ENCODE data around the gene DLG2.
"Not testable (repeated sequence)": the region's sequence is repeated elsewhere in the genome, so short reads cannot be mapped to it uniquely, and the experiment has no call there.

Gene DLG2

DNA sequence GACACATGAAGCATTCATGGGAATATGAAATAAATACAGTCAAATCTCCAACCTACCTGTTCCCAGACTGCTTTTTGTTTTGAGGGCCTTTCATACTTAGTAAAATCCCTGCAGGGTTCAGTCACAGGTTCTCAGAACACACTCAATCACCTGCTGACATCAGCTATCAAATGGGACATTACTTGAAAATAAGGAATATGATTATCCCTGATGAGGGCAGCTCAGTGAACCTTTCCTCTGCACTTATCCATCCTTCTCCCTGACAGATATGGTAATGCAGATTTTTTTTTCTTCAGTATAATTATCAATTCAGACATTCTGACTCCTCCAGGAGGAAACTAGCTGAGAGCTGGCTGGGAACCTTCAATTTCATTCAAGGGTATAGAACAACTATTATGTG is 1213.6 kb downstream of the DLG2 start:
- DNase-seq = no peak

- DNase-seq = no peak
Observed at GRCh38 chr11:84412862-84413261, 1214.3 kb downstream of the DLG2 start.

- DNase-seq = no peak
Observed at GRCh38 chr11:84408946-84409411, 1218.2 kb downstream of the DLG2 start.

DNA sequence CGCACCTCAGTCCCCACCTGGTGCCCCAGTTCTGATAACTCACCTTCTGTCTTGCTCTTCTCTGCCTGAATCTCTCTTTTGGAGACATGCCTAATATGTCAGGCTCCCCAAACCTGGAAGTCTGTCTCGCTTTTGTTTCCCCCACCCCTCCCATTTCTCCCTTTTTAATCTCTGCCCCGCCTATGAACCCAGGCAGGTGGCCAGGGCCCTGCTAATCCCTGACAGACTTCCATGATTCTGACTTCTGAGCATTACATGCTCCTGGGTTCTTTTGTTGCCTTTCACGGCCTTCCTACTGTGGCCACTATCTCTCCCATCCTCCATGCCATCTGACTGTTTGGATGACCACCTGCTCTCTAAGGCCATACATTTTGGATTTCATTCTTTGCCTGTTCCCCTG is 1220.1 kb downstream of the DLG2 start:
- peak in 1 of 2 experiments; percentile 2 for DNase-seq

GRCh38 chr11:84398017-84398626 is 1229.0 kb downstream of the DLG2 start:
- DNase-seq = no peak

DNA sequence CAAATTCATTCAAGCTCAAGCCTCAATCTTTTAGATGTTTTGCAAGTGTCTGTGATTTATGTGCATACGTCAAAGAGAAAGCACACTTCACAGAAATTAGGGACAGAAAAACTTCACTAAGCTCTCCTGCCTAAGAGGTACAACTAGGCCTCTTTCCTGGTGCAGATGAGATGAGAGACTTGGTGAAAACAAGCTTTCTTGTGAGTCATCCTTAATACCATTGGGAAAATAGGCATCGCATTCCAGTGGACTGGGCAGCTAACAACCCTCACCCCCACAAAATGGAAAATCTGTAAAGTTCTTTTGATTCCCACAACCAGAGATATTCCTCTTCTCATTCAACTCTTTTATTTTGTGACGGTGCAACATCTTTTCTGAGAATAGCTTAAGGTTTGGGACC is 1230.6 kb downstream of the DLG2 start:
- DNase-seq = no peak

GRCh38 chr11:84390441-84391078 is 1236.6 kb downstream of the DLG2 start:
- no peak for DNase-seq

DNA sequence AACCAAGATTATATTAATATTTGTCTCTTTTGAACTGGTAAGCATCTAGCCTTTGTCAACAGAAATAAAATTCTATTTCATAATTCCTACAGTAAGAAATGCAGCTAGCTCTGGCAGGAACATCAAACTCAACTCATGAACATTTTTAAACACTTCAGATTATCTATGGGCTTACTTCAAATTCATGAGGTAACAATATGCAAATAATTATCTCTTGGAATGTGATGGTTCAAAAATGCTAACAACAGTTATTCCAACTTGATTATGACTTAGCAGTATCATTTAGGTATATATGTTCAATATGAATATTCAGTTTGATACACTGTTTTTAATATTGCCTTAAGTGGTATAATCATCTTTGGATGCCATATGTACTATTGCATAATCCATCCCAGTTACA is 1237.4 kb downstream of the DLG2 start:
- no peak for DNase-seq

DNA sequence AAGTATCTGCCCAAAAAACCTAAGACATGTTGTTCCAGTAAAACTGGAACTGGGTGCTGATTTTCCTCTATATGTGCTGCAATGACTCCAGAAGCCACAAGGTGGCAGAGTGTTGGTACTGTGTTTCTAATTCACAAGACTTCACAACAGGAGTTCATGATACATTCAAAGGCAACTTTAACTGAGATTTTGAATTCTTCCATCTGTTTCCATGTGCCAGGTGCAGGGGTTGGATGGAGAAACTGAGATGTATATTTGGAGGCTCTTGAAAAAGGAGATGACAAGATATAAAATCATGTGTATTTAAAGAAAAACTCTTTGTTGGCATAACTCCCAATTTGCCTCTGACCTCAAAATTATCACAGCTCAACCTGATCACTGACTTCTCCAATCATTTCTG is 1242.4 kb downstream of the DLG2 start:
- peak in 1 of 2 experiments; percentile 35 for DNase-seq

DNA sequence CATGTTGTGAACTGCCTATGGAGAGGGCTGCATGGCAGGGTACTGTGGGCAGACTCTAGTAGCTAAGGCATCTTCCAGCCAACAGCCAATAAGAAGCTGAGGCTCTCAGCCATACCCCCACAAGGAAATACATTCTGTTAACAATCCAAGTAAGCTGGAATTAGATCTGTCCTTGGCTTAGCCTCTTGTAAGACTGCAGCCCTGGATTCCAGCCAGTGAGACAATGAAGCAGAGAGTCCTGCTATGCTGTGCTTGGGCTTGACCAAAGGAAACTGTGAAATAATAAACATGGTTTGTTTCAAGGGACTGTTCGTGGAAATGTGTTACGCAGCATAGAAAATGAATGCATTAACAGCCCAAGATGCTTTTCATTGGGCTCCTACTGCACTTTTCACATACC is 1243.6 kb downstream of the DLG2 start:
- no peak for DNase-seq

DNA sequence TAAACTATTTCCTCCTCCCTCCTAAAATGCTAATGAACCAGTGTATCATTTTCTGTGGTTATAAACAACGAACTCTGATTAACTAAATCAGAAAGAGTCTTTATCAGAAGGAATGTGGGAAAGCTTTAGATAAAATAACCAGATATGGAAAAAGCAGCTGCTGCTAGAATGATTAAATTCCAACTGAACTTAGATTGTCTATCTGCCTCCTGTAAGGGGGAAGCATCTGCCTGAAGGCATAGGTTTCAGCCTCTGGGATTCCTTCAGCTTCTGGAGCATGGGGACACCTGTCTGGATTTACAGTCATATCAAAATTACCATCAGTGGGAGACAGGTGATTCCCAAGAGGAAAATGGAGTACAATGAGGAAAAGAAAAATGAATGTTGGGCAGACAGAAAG is 1245.5 kb downstream of the DLG2 start:
- no peak for DNase-seq

DNA sequence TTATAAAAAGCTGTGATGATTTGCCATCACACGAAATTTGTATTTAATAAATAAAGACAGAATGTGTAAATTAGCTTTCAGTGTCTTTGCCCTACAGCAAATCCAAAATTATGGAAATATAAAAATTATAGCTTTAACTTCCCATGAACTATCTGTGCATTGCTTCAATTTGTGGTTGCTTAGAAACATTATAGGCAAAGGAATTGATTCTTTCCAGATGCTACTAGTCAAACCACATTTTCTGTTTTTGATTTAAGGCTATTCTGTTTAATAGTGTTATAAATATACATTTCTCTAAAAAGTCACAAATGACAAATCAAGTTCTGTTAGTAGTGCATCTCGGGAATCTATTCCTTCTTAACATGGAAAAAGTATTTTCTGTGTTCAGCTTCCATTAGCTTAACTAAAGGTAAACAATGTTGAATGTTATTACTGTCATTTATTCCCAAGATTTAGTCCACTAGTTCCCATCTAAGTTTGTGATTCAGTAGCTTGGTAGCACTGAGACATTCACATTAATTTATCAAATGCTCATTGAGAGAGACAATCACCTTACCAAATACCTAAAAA is 1254.7 kb downstream of the DLG2 start:
- DNase-seq = no peak

DNA sequence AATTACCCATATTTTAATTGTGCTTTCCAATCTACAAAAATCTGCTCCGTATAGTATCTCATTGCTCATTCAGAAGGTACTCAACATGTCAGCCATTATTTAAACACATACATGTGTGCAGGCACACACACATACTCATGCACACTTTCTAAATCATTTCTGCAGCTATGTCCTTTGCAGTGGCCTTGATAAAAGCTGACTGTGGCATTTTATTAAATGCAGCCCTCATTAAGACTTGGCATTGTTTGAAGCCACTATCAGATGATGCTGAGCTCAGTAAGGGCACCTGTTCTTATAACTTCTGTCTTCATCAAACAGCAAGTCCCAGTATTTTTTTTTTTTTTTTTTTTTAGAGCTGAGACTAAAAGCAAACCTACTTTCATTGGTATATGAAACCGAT is 1269.1 kb downstream of the DLG2 start:
- no peak for DNase-seq

GRCh38 chr11:84355911-84356310 is 1271.2 kb downstream of the DLG2 start:
- DNase-seq = no peak

DNA sequence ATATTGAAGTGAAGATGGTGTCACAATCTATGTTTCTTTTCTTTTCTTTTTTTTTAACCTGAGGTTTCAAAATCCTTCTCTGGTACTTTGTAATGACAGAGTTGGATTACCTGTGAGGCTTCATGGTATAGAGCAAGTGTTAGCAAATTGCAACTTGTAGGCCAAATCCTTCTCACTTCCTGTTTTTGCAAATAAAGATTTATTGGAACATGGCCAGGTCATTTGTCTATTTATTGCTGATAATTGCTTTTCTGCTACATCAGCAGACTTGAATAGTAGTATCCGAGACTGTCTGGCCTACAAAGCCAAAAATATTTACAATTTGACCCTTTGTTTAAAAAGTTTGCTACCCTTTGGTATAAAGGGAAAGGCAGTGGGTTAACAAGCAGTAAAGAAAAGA is 1281.5 kb downstream of the DLG2 start:
- no peak for DNase-seq

DNA sequence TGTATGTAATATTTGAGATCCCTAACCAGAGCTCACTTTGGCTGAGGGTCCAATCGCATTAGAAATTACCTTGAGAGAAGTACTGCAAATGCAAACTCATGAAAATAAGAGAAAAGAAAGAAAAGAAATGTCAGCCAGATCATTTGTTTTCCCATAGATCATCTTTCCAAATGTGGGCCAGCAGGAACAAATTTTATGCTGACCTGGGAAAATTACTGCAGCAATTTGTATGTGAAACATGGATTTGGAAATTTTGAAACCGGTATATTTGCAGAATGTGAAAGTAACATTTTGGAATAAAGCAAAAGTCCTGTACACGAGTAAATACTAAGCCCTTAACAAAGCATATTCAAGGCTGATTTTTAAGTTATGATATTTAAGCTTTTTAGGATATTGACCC is 1282.1 kb downstream of the DLG2 start:
- no peak for DNase-seq

- no peak for DNase-seq
Observed at GRCh38 chr11:84339796-84340195, 1287.3 kb downstream of the DLG2 start.

DNA sequence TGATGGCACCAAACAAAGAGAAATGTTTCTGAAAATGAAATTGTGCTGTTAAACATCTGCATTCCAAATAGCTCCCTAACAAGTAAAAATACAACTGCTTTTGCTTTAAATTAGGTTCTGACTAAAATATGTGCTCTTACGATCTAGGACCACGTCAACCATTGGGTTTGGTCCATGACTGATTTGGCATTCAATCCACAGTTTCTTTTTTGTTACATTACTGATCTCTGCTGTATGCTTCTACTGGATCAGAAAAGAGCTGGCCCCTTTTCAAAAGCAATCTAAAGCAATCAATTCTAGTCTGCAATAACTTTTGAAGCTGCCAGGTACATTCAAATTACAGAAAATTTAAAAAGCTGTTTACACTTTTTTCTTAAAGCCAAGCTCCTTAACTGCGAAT is 1293.9 kb downstream of the DLG2 start:
- no peak for DNase-seq

- DNase-seq = no peak
Observed at GRCh38 chr11:84322211-84322610, 1304.9 kb downstream of the DLG2 start.

GRCh38 chr11:84319863-84320262 is 1307.3 kb downstream of the DLG2 start:
- DNase-seq = no peak

- DNase-seq = no peak
Observed at GRCh38 chr11:84316866-84317555, 1310.1 kb downstream of the DLG2 start.

- DNase-seq = no peak
Observed at GRCh38 chr11:84313830-84314359, 1313.2 kb downstream of the DLG2 start.

GRCh38 chr11:84310268-84310667 is 1316.9 kb downstream of the DLG2 start:
- DNase-seq = no peak

GRCh38 chr11:84308491-84308890 is 1318.7 kb downstream of the DLG2 start:
- not testable (repeated sequence) for DNase-seq

Data from cerebellar nuclear complex (tissue), 1 donor.